ENCODE measurements around the gene FOXI1. TPM values are rescaled to one million over a fixed set of nuclear protein-coding genes. Genes with fewer than 3 reads are reported as not detected.

FOXI1 gene
- total and polyA plus RNA-seq, 2 of the 13 experiments (the other 11 are each of a cell fraction or from before 2014, with no cell fraction given) = not detected

DNA sequence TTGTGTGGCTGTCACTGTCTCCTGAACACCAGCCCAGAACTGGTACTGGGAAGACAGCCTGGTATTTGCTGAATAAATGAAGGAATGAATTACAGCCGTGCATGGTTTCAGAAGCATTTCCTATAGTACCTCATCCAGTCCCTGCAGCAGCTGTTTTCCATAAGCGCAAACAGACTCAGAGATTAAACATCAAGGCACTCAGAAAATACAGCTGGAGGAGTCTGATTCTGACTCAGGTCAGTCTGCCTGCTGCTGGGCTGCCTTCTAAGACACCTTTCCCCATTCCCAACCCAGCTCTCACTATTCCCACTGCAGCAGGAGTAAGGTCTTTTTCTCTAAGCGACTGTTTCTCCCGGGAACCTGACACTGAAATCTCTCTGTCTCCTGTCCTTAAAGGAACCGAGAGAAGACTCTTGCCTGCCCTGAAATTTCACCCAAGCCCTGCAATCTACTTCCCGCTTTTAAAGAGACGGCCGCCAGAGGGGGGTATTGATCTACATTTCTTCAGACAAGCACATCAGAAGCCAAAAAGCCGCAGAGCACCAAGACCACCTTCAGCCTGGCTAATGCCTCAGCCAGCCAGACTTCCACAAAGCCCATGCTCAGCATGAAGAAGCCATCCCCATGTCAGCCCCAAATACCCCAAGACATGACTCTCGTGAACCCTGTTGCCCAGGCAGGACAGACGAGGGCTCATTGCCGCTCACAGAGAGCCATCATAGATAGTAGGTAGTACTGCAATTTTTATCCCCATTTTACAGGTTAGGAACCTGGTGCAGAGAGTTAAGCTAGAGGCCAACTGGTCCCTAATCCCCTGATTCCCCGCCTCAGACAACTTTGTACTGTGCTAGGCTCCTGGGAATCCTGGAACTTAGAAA is 5.4 kb upstream of the FOXI1 start:
- no peak overlapping the region for H3K4me2 ChIP-seq (ENCODE audit: low read depth, low read length)
- POLR2A ChIA-PET = no interaction called here
- H3K9ac ChIP-seq (ENCODE audit: insufficient read depth, low read depth, low read length) = no peak overlapping the region
- H3K36me3 ChIP-seq (replicated peaks in 1 of 2; ENCODE audit: control insufficient read depth in 1 of 2, insufficient read depth in 2 of 2, low read length in 2 of 2) = no peaks in the 10 kb centered on the region
- no peaks in the 10 kb centered on the region for H3K79me2 ChIP-seq (ENCODE audit: insufficient read depth, low read length)
- in situ Hi-C loops (cut with HindIII; ENCODE audit: extremely low pct_ligation_motif_present, low pct_unique_long_range_greater_than_20kb) = loop anchor here (5.0 kb wide), 2 partner anchors 82 to 322 kb away; no protein-coding TSS in a partner anchor
- H2AFZ ChIP-seq (ENCODE audit: low read length) = no peak overlapping the region
- H3K4me1 ChIP-seq (ENCODE audit: insufficient read depth, low read length) = no peaks in the 10 kb centered on the region
- no peaks in the 10 kb centered on the region for H4K20me1 ChIP-seq (ENCODE audit: insufficient read depth, low read length)
- no peak overlapping the region for H3K27ac ChIP-seq (ENCODE audit: extremely low read length, insufficient read depth, low read length)
- CTCF ChIA-PET (ENCODE audit: low intra/inter-chr PET ratio, low total read pairs) = interaction anchor here (1.1 to 2.8 kb wide), 4 partner anchors 84 to 320 kb away, joined by 3 to 17 read pairs (median 9); no protein-coding TSS in a partner anchor
- DNase-seq (ENCODE audit: low spot score) (peak; percentile 62), FAIRE-seq (peak; percentile 44), ATAC-seq (peak; percentile 76)
- no TSS peak for BruUV-seq (replicated peaks)
- H3K9me3 ChIP-seq (ENCODE audit: low read length) = no peaks in the 10 kb centered on the region
- intact Hi-C loops (cut with micrococcal nuclease; ENCODE audit: unreplicated experiment) = loop anchor here (1.0 kb wide), 2 partner anchors 84 to 116 kb away; no protein-coding TSS in a partner anchor
- no peaks in the 10 kb centered on the region; a peak in 3 of 5 replicates for H3K27me3 ChIP-seq (ENCODE audit: control insufficient read depth in 1 of 2, insufficient read depth in 2 of 2, low read length in 2 of 2)
- TF ChIP-seq, protein P1, sequence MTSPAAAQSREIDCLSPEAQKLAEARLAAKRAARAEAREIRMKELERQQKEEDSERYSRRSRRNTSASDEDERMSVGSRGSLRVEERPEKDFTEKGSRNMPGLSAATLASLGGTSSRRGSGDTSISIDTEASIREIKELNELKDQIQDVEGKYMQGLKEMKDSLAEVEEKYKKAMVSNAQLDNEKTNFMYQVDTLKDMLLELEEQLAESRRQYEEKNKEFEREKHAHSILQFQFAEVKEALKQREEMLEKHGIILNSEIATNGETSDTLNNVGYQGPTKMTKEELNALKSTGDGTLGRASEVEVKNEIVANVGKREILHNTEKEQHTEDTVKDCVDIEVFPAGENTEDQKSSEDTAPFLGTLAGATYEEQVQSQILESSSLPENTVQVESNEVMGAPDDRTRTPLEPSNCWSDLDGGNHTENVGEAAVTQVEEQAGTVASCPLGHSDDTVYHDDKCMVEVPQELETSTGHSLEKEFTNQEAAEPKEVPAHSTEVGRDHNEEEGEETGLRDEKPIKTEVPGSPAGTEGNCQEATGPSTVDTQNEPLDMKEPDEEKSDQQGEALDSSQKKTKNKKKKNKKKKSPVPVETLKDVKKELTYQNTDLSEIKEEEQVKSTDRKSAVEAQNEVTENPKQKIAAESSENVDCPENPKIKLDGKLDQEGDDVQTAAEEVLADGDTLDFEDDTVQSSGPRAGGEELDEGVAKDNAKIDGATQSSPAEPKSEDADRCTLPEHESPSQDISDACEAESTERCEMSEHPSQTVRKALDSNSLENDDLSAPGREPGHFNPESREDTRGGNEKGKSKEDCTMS (CRISPR knock-in tag; conservative IDR thresholded peaks at IDR 0.05) = no peak
- no peak for TF ChIP-seq KMT2A (CRISPR knock-in tag; IDR thresholded peaks at IDR 0.05)
- TF ChIP-seq ZNF781 (CRISPR knock-in tag; IDR thresholded peaks at IDR 0.05; ENCODE audit: borderline replicate concordance, not compliant biosample characterization) = no peak
- TF ChIP-seq ZFX (CRISPR knock-in tag; IDR thresholded peaks at IDR 0.05; ENCODE audit: low read depth) = no peak
- peak; percentile 62; the same call in 1 of the 2 replicates for TF ChIP-seq SMC3 (IDR thresholded peaks at IDR 0.05; ENCODE audit: low read length)
- no peak for TF ChIP-seq SNRNP70 (IDR thresholded peaks at IDR 0.05; ENCODE audit: low read depth, low read length)
- TF ChIP-seq ZNF577 (CRISPR knock-in tag; IDR thresholded peaks at IDR 0.05; ENCODE audit: borderline replicate concordance, low read depth) = no peak
- no peak for TF ChIP-seq CSRNP1 (CRISPR knock-in tag; IDR thresholded peaks at IDR 0.05)
- TF ChIP-seq CTCF (CRISPR knock-in tag; IDR thresholded peaks at IDR 0.05) = peak; percentile 65
- TF ChIP-seq SNAI1 (CRISPR knock-in tag; IDR thresholded peaks at IDR 0.05; ENCODE audit: borderline replicate concordance) = no peak
- peak; percentile 66 for TF ChIP-seq STAG1 (CRISPR knock-in tag; IDR thresholded peaks at IDR 0.05)
- peak; percentile 53; the same call in 1 of the 2 replicates for TF ChIP-seq RAD21 (CRISPR knock-in tag; IDR thresholded peaks at IDR 0.05)
- TF ChIP-seq, protein P2, sequence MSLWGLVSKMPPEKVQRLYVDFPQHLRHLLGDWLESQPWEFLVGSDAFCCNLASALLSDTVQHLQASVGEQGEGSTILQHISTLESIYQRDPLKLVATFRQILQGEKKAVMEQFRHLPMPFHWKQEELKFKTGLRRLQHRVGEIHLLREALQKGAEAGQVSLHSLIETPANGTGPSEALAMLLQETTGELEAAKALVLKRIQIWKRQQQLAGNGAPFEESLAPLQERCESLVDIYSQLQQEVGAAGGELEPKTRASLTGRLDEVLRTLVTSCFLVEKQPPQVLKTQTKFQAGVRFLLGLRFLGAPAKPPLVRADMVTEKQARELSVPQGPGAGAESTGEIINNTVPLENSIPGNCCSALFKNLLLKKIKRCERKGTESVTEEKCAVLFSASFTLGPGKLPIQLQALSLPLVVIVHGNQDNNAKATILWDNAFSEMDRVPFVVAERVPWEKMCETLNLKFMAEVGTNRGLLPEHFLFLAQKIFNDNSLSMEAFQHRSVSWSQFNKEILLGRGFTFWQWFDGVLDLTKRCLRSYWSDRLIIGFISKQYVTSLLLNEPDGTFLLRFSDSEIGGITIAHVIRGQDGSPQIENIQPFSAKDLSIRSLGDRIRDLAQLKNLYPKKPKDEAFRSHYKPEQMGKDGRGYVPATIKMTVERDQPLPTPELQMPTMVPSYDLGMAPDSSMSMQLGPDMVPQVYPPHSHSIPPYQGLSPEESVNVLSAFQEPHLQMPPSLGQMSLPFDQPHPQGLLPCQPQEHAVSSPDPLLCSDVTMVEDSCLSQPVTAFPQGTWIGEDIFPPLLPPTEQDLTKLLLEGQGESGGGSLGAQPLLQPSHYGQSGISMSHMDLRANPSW (CRISPR knock-in tag; IDR thresholded peaks at IDR 0.05; ENCODE audit: borderline replicate concordance) = no peak
- 21% methylated on average over 12 of the region's 13 CpGs for WGBS (ENCODE audit: low lambda C conversion rate)
- H3K4me3 ChIP-seq (replicated peaks in 1 of 3; ENCODE audit: insufficient read depth in 1 of 3, low read depth in 2 of 3, low read length in 3 of 3) = no peak overlapping the region

Measured in HepG2 (cell line).